Fibroblast of villous mesenchyme (primary cell): ENCODE measurements around the gene IQGAP3. TPM values are rescaled to one million over a fixed set of nuclear protein-coding genes. Genes with fewer than 3 reads are reported as not detected.
A peak's percentile ranks its signal among the peaks of the same experiment; 100 is the strongest.

ENCODE experiments used
- DNase-seq: peaks from one replicate; pipeline ENCODE4 v3.0.0-alpha.2; 2010; ENCODE audit warnings: low read depth
- H3K4me3 ChIP-seq: 2 replicates; pipeline ENCODE4 v1.5.1; 2011; ENCODE audit warnings: low read depth, mild to moderate bottlenecking, low read length
- CTCF ChIP-seq: IDR thresholded peaks from 2 replicates; pipeline ENCODE4 v1.5.1; 2012; ENCODE audit warnings: low read depth, mild to moderate bottlenecking, low read length; ENCODE audit not compliant: insufficient read depth
- total RNA-seq: library from RNA; depleted of rRNA; stranded (reverse); fragments of >200 nt; gene quantifications from 2 replicates; pipeline ENCODE4 v1.2.3, GENCODE V29; 2012

The IQGAP3 gene
- total RNA-seq, 1 donor: 24.2 TPM

DNA sequence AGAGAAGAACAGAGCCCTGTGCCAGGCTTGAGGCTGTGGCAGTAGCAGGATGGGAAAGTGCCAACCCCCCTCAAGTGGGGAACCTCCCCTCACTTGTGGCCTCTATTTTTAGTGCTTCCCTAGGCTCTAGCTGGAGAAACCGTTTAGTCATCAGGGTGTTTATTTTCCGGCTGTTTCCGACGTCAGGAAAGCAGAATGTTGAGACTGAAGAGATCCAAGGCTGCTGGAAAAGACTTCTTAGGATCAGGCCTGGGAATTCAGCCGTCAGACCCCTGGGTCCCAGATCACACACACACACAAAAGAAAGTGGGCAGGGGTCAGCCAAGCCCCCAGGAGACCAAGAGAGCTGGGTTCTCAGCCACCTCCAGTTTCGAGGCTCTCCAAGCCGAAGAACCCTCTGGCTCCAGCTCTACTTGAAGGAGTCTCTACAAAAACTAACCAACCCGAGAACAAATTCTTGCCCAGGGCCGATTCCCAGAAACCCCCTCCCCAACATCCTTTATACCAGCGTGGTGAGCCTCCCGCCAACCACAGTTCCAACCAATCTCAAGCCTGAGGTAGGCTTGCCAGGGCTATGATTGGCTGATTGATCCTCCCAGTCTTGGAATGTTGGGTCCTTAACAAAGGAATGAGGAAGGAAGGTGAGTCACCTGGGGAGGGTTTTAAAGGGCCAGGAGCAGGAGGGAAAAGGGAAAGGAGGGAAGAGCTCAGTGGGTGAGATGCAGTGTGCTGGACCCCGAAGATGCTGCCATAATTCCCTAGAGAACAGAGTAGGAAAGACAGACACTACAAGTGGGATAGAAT is 69.3 kb downstream of the IQGAP3 start:
- peak overlapping the region; percentile 28 for H3K4me3 ChIP-seq
- TF ChIP-seq CTCF: no peak
- DNase-seq: peak; percentile 98

- H3K4me3 ChIP-seq: no peak overlapping the region
- no peak for DNase-seq
These were observed 69.9 kb downstream of the IQGAP3 start for GRCh38 chr1:156502391-156502893.

GRCh38 chr1:156500793-156501506 is 71.4 kb downstream of the IQGAP3 start:
- H3K4me3 ChIP-seq: peak overlapping the region; percentile 80
- TF ChIP-seq CTCF: peak; percentile 37
- DNase-seq: peak; percentile 97

More at GRCh38 chr1:156502391-156502893, 69.9 kb downstream of the IQGAP3 start:
- no peak for TF ChIP-seq CTCF

- DNase-seq: no peak
- H3K4me3 ChIP-seq: peak within 1 kb of the TSS; percentile 80
- TF ChIP-seq CTCF: no peak
These were observed 71.9 kb downstream of the IQGAP3 start, which contains the start of gene MEF2D for GRCh38 chr1:156500543-156500792. MEF2D (minus strand) TSS chr1:156500775; CDS start chr1:156483292, 17,483 bp downstream.

- H3K4me3 ChIP-seq: peak overlapping the region; percentile 80
- DNase-seq: peak; percentile 68
- TF ChIP-seq CTCF: no peak
These were observed 72.4 kb downstream of the IQGAP3 start for GRCh38 chr1:156499842-156500542.

DNA sequence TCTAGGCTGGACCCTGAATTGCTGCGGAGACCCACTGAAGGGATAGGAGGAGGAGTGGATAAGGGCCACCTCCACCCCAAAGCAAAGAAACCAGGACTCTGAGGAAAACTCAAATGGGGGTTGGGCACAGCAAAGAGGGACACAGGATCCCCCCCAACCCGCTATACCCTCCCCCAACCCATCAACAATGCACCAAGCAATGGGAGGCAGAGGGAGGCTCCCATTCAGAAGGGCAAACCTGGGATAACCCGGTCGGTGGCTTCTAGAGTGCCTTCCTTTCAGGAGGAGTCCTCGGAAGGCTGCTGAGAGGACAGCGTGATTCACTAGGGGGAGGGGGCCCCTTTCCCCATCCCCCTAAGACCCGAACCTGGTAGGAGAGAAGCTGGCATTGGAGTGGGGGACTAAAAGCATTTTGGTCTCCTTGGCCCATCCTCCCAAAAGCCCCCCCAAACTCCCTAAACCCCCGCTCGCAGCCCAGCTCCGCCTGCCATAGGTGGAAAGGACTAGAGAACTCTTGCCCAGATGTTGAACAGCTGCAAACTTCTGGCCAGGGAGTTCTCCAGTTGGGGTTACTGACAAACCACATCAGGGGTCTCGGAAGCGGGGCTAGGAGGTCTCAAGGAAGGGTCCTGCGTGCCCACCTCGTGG is 73.0 kb downstream of the IQGAP3 start:
- no peak for DNase-seq
- no peak for TF ChIP-seq CTCF
- H3K4me3 ChIP-seq: peak overlapping the region; percentile 80
